HG03378 (cell line): ENCODE measurements around the gene KIF5B.
"Not testable (repeated sequence)": the region's sequence is repeated elsewhere in the genome, so short reads cannot be mapped to it uniquely, and the experiment has no call there.

Source experiments
- ATAC-seq: cut with Tn5 transposase; IDR thresholded peaks from one replicate; pipeline ENCODE4 v1.9.1; 2021; ENCODE audit warnings: mild to moderate bottlenecking, moderate library complexity; ENCODE audit not compliant: unreplicated experiment

KIF5B gene

GRCh38 chr10:32056136-32057035, at the start of gene KIF5B:
Gene KIF5B, minus strand, starts transcription at chr10:32056425. Its CDS starts 452 bp downstream, at chr10:32055973.
- peak; percentile 72 for ATAC-seq

GRCh38 chr10:32105782-32106382, 49.7 kb upstream of the KIF5B start:
- no peak for ATAC-seq

- ATAC-seq, result no peak
Observed at GRCh38 chr10:32104622-32105509, 48.6 kb upstream of the KIF5B start.

- ATAC-seq, result no peak
Observed at GRCh38 chr10:32104181-32104580, 48.0 kb upstream of the KIF5B start.

GRCh38 chr10:32103721-32104120, 47.5 kb upstream of the KIF5B start:
- no peak for ATAC-seq

- not testable (repeated sequence) for ATAC-seq
Observed at GRCh38 chr10:32098566-32099259, 42.5 kb upstream of the KIF5B start.

GRCh38 chr10:32095116-32095733, 39.0 kb upstream of the KIF5B start:
- no peak for ATAC-seq

- no peak for ATAC-seq
Observed at GRCh38 chr10:32093650-32094049, 37.4 kb upstream of the KIF5B start.

GRCh38 chr10:32091046-32091445, 34.8 kb upstream of the KIF5B start:
- ATAC-seq, result no peak

- ATAC-seq, result no peak
Observed at GRCh38 chr10:32084185-32084851, 28.1 kb upstream of the KIF5B start.

GRCh38 chr10:32077896-32078485, 21.8 kb upstream of the KIF5B start:
- ATAC-seq, result no peak

GRCh38 chr10:32073659-32074058, 17.4 kb upstream of the KIF5B start:
- ATAC-seq, result no peak

- no peak for ATAC-seq
Observed at GRCh38 chr10:32073128-32073527, 16.9 kb upstream of the KIF5B start.

- no peak for ATAC-seq
Observed at GRCh38 chr10:32072025-32072800, 16.0 kb upstream of the KIF5B start.

- ATAC-seq, result no peak
Observed at GRCh38 chr10:32070645-32071044, 14.4 kb upstream of the KIF5B start.

- no peak for ATAC-seq
Observed at GRCh38 chr10:32068569-32068968, 12.3 kb upstream of the KIF5B start.

- not testable (repeated sequence) for ATAC-seq
Observed at GRCh38 chr10:32067931-32068330, 11.7 kb upstream of the KIF5B start.

GRCh38 chr10:32065856-32066255, 9.6 kb upstream of the KIF5B start:
- no peak for ATAC-seq

GRCh38 chr10:32061440-32061839, 5.2 kb upstream of the KIF5B start:
- ATAC-seq, result no peak
